K562 (cell line): ENCODE measurements around the gene PGBD1. TPM values are rescaled to one million over a fixed set of nuclear protein-coding genes. Genes with fewer than 3 reads are reported as not detected.

Experiments used
- HNRNPK ChIP-seq: fragments of 200-400 bp; formaldehyde crosslinking; IDR thresholded peaks from one replicate; pipeline ENCODE4 v1.6.1; 2018; ENCODE audit warnings: mild to moderate bottlenecking, low read depth, low read length; ENCODE audit not compliant: poor library complexity, severe bottlenecking
- KLF13 ChIP-seq: fragments of 450-650 bp; IDR thresholded peaks from 2 replicates; pipeline ENCODE4 v1.6.1; 2016; ENCODE audit warnings: missing genetic modification characterization, low read depth, mild to moderate bottlenecking, missing compliant biosample characterization, moderate library complexity, borderline replicate concordance
- MYBL2 ChIP-seq, 2 experiments: fragments of 450-650 bp in 1 of 2; sonication (generic) in 1 of 2; formaldehyde crosslinking in 1 of 2; IDR thresholded peaks; 2 replicates each; pipeline versions ENCODE4 v1.6.1 to v1.8.1; 2017 to 2022; ENCODE audit warnings: borderline replicate concordance in 1 of 2, inconsistent platforms in 1 of 2, low read depth in 1 of 2, mild to moderate bottlenecking in 1 of 2, missing genetic modification reagents in 1 of 2, moderate library complexity in 1 of 2
- NBN ChIP-seq: fragments of 450-650 bp; IDR thresholded peaks from 2 replicates; pipeline ENCODE4 v1.6.1; 2016; ENCODE audit warnings: low read depth, mild to moderate bottlenecking
- NFIC ChIP-seq: fragments of 450-650 bp; IDR thresholded peaks from 2 replicates; pipeline ENCODE4 v1.6.1; 2017; ENCODE audit warnings: mild to moderate bottlenecking, inconsistent platforms
- TRIM24 ChIP-seq, 2 experiments: fragments of 450-650 bp; IDR thresholded peaks; 2 replicates each; pipeline ENCODE4 v1.6.1; 2016
- TRIM28 ChIP-seq: fragments of 450-650 bp; IDR thresholded peaks from 2 replicates; pipeline ENCODE4 v1.6.1; 2017
- ZNF280A ChIP-seq: fragments of 450-650 bp; IDR thresholded peaks from 2 replicates; pipeline ENCODE4 v1.6.1; 2018; ENCODE audit warnings: mild to moderate bottlenecking, low read depth; ENCODE audit not compliant: partially characterized antibody
- polyA plus RNA-seq, 8 experiments: library from polyadenylated mRNA; depleted of rRNA in 4 of 8; stranded (reverse) in 5 of 8; unstranded in 3 of 8; fragments of >200 nt; fragmentation: Nextera tagmentation in 2 of 8; fragmentation: Illumina TruSeq in 1 of 8; extraction: Ambion mirVana in 2 of 8; extraction: Trizol in 1 of 8; gene quantifications; 2 replicates each; pipeline versions ENCODE4 v1.2.1 to v1.2.3, GENCODE V29; 2011 to 2014; ENCODE audit warnings: inconsistent platforms in 1 of 8, missing spikeins in 1 of 8
- total RNA-seq, 7 experiments: library from RNA; depleted of rRNA in 6 of 7; stranded (reverse); fragments of >200 nt in 6 of 7; fragmentation: Illumina TruSeq in 2 of 7; extraction: Trizol in 2 of 7; gene quantifications; 2 replicates each; pipeline versions ENCODE4 v1.2.1 to v1.2.3, GENCODE V29; 2011 to 2021; ENCODE audit warnings: low replicate concordance in 1 of 7
- TF ChIP-seq, protein P1 (sequence below): fragments of 250-450 bp; sonication (Bioruptor Pico); IDR thresholded peaks from 2 replicates; pipeline ENCODE4 v1.5.0; 2021; ENCODE audit warnings: mild to moderate bottlenecking, borderline replicate concordance
- TF ChIP-seq, protein P2 (sequence below), 2 experiments: IDR thresholded peaks; 2 replicates each; pipeline ENCODE4 v1.6.1; 2012; ENCODE audit warnings: improper control_type of control experiment in 2 of 2, low read depth in 2 of 2, low read length in 2 of 2, borderline replicate concordance in 1 of 2

Gene PGBD1
- total and polyA plus RNA-seq, 9 of the 15 experiments (the other 6 are each of a cell fraction or from before 2014, with no cell fraction given) = 3.3 to 9.0 (median 7.3) TPM

DNA sequence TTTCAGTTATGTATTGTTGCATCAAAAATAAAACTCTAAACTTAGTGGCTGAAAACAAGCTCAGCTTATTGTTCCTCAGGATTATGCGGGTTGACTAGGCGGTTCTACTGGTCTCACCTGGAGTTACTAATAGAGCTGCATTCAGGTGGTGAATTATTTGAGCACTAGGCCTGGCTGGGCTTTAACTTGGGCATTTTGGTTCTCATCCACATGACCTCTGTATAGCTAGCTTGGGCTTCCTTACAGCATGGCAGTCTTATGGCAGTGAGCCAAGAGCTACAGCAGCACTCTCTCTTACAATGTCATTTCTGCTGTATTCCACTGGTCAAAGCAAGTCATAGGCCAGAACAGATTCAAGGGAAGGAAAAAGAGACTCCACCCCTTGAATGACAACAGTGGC, 1.6 kb downstream of the PGBD1 start (continued):
- TF ChIP-seq, protein P1, sequence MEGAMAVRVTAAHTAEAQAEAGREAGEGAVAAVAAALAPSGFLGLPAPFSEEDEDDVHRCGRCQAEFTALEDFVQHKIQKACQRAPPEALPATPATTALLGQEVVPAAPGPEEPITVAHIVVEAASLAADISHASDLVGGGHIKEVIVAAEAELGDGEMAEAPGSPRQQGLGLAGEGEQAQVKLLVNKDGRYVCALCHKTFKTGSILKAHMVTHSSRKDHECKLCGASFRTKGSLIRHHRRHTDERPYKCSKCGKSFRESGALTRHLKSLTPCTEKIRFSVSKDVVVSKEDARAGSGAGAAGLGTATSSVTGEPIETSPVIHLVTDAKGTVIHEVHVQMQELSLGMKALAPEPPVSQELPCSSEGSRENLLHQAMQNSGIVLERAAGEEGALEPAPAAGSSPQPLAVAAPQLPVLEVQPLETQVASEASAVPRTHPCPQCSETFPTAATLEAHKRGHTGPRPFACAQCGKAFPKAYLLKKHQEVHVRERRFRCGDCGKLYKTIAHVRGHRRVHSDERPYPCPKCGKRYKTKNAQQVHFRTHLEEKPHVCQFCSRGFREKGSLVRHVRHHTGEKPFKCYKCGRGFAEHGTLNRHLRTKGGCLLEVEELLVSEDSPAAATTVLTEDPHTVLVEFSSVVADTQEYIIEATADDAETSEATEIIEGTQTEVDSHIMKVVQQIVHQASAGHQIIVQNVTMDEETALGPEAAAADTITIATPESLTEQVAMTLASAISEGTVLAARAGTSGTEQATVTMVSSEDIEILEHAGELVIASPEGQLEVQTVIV (CRISPR knock-in tag) = no peak
- no peak for TF ChIP-seq MYBL2 (IDR thresholded peaks at IDR 0.05; ENCODE audit: low read depth)
- no peak for TF ChIP-seq MYBL2 (CRISPR knock-in tag; IDR thresholded peaks at IDR 0.05; ENCODE audit: borderline replicate concordance)
- peak; percentile 63; the same call in 1 of the 2 replicates for TF ChIP-seq TRIM28
- TF ChIP-seq ZNF280A = peak; percentile 18
- peak; percentile 95 for TF ChIP-seq NFIC
- no peak for TF ChIP-seq NBN
- no peak for TF ChIP-seq KLF13 (tag)
- no peak for TF ChIP-seq HNRNPK
- TF ChIP-seq TRIM24 (IDR thresholded peaks at IDR 0.05) = peak in 1 of 2 experiments; percentile 49; a peak in 2 of 4 replicates
- TF ChIP-seq, protein P2, sequence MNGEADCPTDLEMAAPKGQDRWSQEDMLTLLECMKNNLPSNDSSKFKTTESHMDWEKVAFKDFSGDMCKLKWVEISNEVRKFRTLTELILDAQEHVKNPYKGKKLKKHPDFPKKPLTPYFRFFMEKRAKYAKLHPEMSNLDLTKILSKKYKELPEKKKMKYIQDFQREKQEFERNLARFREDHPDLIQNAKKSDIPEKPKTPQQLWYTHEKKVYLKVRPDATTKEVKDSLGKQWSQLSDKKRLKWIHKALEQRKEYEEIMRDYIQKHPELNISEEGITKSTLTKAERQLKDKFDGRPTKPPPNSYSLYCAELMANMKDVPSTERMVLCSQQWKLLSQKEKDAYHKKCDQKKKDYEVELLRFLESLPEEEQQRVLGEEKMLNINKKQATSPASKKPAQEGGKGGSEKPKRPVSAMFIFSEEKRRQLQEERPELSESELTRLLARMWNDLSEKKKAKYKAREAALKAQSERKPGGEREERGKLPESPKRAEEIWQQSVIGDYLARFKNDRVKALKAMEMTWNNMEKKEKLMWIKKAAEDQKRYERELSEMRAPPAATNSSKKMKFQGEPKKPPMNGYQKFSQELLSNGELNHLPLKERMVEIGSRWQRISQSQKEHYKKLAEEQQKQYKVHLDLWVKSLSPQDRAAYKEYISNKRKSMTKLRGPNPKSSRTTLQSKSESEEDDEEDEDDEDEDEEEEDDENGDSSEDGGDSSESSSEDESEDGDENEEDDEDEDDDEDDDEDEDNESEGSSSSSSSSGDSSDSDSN (IDR thresholded peaks at IDR 0.05; ENCODE audit: borderline replicate concordance in 1 of 2, low read depth in 2 of 2, low read length in 2 of 2) = no peak
- TF ChIP-seq, all 486 proteins: peak for 8
